LNCaP clone FGC (cell line): ENCODE data around the gene PM20D2.

Experiments
- DNase-seq: peaks from one replicate; pipeline ENCODE4 v3.0.0-alpha.2; 2011; ENCODE audit warnings: low read depth
- H3K4me3 ChIP-seq: 2 replicates; pipeline ENCODE4 v1.5.1; 2011; ENCODE audit warnings: mild to moderate bottlenecking, low read depth, low read length, control low read depth
- TF ChIP-seq, protein P1 (sequence below): IDR thresholded peaks from 2 replicates; pipeline ENCODE4 v1.5.1; 2012; ENCODE audit warnings: mild to moderate bottlenecking; ENCODE audit not compliant: control insufficient read depth, insufficient read depth; ENCODE audit errors: extremely low read depth

Gene PM20D2

DNA sequence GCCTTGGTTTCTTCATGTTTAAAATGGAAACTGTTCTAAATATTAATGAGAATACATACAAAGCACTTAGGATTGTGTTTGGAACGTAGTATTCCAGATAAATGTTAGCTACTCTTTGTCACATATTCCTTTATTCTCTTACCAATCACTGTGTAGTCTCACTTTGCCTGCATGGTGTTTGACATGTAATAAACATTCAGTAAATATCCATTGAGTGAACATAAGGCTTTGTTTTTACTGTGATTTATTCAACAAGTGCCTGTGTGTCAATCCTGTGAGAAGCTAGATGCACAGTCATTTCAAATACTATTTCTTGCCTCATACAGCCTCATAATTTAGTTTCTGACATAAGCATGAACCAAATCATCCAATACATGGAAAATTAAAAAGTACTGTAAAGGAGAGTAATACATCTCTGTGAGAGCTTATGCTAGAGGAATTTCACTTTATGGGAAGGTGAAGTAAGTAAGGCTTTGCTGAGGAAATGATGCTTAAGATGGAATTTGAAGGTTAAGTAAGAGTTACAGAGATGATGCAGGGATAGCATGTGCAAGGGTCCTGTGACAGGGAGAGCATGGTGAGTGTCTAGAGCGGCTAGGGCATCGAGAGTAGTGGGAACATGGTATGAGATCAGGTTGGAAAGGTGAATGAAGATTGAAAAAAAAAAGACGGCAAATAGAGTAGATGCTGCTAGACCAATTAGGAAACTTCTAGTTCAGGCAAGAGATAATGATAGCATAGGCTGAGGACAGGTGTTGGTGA is 14.7 kb downstream of the PM20D2 start:
- no peak overlapping the region for H3K4me3 ChIP-seq
- TF ChIP-seq, protein P1, sequence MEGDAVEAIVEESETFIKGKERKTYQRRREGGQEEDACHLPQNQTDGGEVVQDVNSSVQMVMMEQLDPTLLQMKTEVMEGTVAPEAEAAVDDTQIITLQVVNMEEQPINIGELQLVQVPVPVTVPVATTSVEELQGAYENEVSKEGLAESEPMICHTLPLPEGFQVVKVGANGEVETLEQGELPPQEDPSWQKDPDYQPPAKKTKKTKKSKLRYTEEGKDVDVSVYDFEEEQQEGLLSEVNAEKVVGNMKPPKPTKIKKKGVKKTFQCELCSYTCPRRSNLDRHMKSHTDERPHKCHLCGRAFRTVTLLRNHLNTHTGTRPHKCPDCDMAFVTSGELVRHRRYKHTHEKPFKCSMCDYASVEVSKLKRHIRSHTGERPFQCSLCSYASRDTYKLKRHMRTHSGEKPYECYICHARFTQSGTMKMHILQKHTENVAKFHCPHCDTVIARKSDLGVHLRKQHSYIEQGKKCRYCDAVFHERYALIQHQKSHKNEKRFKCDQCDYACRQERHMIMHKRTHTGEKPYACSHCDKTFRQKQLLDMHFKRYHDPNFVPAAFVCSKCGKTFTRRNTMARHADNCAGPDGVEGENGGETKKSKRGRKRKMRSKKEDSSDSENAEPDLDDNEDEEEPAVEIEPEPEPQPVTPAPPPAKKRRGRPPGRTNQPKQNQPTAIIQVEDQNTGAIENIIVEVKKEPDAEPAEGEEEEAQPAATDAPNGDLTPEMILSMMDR, result no peak
- DNase-seq, result no peak

DNA sequence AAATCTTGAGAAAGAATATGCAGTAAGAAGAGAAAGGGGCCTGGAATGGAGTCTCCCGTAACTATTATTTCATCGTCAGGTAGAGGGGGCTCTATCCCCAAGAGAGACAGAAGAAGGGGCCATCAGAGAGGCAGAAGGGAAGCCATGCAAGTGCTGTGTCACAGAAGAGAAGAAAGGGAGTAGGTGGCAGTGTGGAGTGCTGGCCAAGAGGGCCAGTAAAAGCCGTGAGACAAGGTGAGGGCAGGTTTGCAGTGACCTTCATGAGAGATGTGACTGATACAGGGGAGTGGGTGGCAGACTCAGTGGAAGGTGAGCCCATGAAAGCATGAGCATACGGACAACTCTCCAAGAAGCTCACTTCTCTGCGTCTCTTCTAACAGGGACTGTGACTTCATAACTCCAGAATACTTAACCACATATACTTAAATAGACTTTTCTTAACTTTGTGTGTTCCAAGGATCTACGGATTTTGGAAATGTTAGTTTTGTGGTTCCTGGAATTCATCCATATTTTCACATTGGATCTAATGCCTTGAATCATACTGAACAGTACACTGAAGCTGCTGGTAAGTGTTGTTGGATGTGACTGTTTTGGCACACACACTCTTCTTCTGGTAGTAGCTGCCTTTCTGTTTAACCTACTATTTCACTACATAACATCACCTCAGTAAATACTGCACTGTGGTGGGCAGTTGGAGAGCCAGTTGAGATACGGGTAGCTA is 15.6 kb downstream of the PM20D2 start:
- H3K4me3 ChIP-seq, result no peak overlapping the region
- TF ChIP-seq, protein P1, result no peak
- no peak for DNase-seq

DNA sequence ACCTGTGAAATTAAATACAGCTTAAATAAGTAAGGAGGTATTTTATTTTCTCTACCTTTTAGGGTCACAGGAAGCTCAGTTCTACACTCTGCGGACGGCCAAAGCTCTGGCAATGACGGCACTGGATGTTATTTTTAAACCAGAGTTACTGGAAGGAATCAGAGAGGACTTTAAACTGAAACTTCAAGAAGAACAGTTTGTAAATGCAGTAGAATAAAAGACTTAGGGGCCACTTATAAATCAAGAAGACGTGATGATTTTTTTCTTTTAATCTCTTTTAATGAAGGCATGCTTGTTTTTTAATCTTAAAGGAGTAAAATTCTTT is 16.2 kb downstream of the PM20D2 start:
- no peak overlapping the region for H3K4me3 ChIP-seq
- TF ChIP-seq, protein P1, result no peak
- DNase-seq, result no peak

DNA sequence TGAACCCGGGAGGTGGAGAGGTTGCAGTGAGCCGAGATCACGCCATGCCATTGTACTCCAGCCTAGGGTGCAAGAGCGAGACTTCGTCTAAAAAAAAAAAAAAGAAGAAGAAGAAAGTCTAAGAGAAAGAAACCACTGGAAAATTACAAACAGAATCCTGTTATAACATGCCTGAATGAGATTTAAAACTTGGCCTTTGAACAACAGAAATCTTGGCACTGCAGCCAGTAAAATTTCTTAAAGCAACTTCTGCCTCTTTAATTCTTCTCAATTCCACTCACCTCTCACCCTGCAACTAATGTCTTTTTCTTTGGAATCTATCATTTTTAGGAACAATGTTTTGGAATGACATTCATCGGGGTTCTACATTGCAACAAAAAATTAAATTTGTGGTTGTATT is 26.3 kb downstream of the PM20D2 start:
- H3K4me3 ChIP-seq, result no peak overlapping the region
- DNase-seq, result no peak
- TF ChIP-seq, protein P1, result no peak

DNA sequence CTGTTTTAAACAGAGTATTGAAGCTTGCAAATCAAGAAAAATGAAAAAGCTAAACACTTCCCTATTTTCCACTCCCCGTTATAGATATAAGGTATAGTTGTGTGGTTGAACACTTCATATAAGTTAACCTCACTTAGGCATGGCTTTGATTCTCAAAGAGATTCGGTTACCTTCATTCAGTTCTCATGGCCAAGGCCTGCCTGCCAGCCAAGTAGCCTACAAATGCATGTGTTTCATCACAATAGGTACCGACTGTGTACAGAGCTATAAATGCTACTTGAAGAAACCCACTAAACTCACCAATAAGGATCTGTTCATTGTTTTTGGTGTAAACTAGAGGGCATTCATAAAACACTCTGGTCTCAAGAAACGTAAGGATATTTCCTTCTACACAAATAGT is 27.8 kb downstream of the PM20D2 start:
- TF ChIP-seq, protein P1, result no peak
- no peak for DNase-seq
- H3K4me3 ChIP-seq, result no peak overlapping the region

DNA sequence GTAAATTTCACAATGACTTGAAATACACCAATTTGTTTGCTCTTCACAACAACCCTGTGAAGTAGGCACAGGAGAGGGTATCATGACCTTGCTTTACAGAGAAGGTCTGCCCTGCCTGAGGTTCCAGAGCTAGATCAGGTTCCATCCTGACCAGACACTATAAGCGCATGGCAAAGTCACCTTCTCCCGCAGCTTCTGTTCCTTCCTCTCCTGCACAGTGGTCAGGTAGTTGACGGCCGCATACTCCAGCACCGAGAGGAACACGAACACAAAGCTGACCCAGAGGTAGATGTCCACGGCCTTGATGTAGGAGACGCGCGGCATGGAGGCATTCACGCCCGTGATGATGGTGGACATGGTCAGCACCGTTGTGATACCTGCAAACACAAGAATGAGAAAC is 34.3 kb downstream of the PM20D2 start:
- no peak for DNase-seq
- no peak overlapping the region for H3K4me3 ChIP-seq
- TF ChIP-seq, protein P1, result no peak
